Type B pancreatic cell (in vitro differentiated cells): ENCODE measurements around the gene CELF4. TPM values are rescaled to one million over a fixed set of nuclear protein-coding genes. Genes with fewer than 3 reads are reported as not detected.
A peak's percentile ranks its signal among the peaks of the same experiment; 100 is the strongest.

Experiments used
- DNase-seq: peaks from one replicate; pipeline ENCODE4 v3.0.0; 2021; ENCODE audit warnings: mixed read lengths; ENCODE audit not compliant: unreplicated experiment; ENCODE audit errors: extremely low spot score
- H3K27ac Mint-ChIP-seq: 2 replicates; pipeline ENCODE4 v1.8.0; 2021; ENCODE audit warnings: mild to moderate bottlenecking, mixed read lengths
- H3K27me3 Mint-ChIP-seq: 2 replicates; pipeline ENCODE4 v1.8.0; 2021; ENCODE audit warnings: mixed read lengths
- H3K36me3 Mint-ChIP-seq: 2 replicates; pipeline ENCODE4 v1.8.0; 2021; ENCODE audit warnings: mixed read lengths
- H3K4me1 Mint-ChIP-seq: one replicate; pipeline ENCODE4 v1.8.0; 2021; ENCODE audit warnings: mixed read lengths; ENCODE audit not compliant: unreplicated experiment
- H3K4me3 Mint-ChIP-seq: 2 replicates; pipeline ENCODE4 v1.8.0; 2021; ENCODE audit warnings: mild to moderate bottlenecking, mixed read lengths
- H3K9me3 Mint-ChIP-seq: 2 replicates; pipeline ENCODE4 v1.8.0; 2021; ENCODE audit warnings: mixed read lengths
- CTCF ChIP-seq: fragments of 200-600 bp; sonication (generic); conservative IDR thresholded peaks from 2 replicates; pipeline ENCODE4 v1.5.0; 2021; ENCODE audit warnings: antibody characterized with exemption, mild to moderate bottlenecking
- total RNA-seq: library from RNA; stranded (reverse); gene quantifications from 2 replicates; pipeline ENCODE4 v1.2.1, GENCODE V29; 2021; ENCODE audit warnings: low replicate concordance

CELF4 gene
- total RNA-seq, 1 donor from 2014 or later = 9.2 TPM

- H3K27me3 Mint-ChIP-seq = peaks cover 46% of the 10 kb centered on the region
- TF ChIP-seq CTCF = no peak
These were observed 307.5 kb downstream of the CELF4 start for GRCh38 chr18:37258131-37258530.

GRCh38 chr18:37254973-37255372, 310.6 kb downstream of the CELF4 start:
- Mint-ChIP-seq H3K27ac (peak overlapping the region; percentile 1), H3K4me3 (peak overlapping the region; percentile 81), H3K27me3 (peaks cover 67% of the 10 kb centered on the region), H3K36me3 (no peaks in the 10 kb centered on the region), H3K4me1 (peaks cover 10% of the 10 kb centered on the region), H3K9me3 (no peaks in the 10 kb centered on the region)
- DNase-seq = no peak
- TF ChIP-seq CTCF = no peak

More at GRCh38 chr18:37258131-37258530, 307.5 kb downstream of the CELF4 start:
- H3K36me3 Mint-ChIP-seq = no peaks in the 10 kb centered on the region
- no peak overlapping the region for H3K27ac Mint-ChIP-seq
- no peaks in the 10 kb centered on the region for H3K9me3 Mint-ChIP-seq
- peaks cover 10% of the 10 kb centered on the region for H3K4me1 Mint-ChIP-seq
- H3K4me3 Mint-ChIP-seq = no peak overlapping the region
- no peak for DNase-seq

GRCh38 chr18:37254236-37254754, 311.3 kb downstream of the CELF4 start:
- Mint-ChIP-seq H3K4me3 (peak overlapping the region; percentile 81), H3K9me3 (no peaks in the 10 kb centered on the region), H3K27me3 (peaks cover 65% of the 10 kb centered on the region), H3K27ac (no peak overlapping the region), H3K4me1 (peaks cover 10% of the 10 kb centered on the region), H3K36me3 (no peaks in the 10 kb centered on the region)
- no peak for DNase-seq
- TF ChIP-seq CTCF = no peak

- DNase-seq = no peak
- peaks cover 10% of the 10 kb centered on the region for H3K4me1 Mint-ChIP-seq
These were observed 312.0 kb downstream of the CELF4 start for GRCh38 chr18:37253394-37254235.

GRCh38 chr18:37252854-37253393, 312.7 kb downstream of the CELF4 start:
- Mint-ChIP-seq H3K36me3 (no peaks in the 10 kb centered on the region), H3K4me1 (peaks cover 10% of the 10 kb centered on the region), H3K9me3 (no peaks in the 10 kb centered on the region), H3K4me3 (peak overlapping the region; percentile 76), H3K27me3 (peaks cover 57% of the 10 kb centered on the region), H3K27ac (no peak overlapping the region)
- TF ChIP-seq CTCF = no peak
- no peak for DNase-seq

More at GRCh38 chr18:37253394-37254235, 312.0 kb downstream of the CELF4 start:
- Mint-ChIP-seq H3K27me3 (peaks cover 62% of the 10 kb centered on the region), H3K9me3 (no peaks in the 10 kb centered on the region), H3K36me3 (no peaks in the 10 kb centered on the region), H3K4me3 (peak overlapping the region; percentile 80), H3K27ac (no peak overlapping the region)
- TF ChIP-seq CTCF = peak; percentile 25
